GM18508 (cell line): Measurements from ENCODE around the gene CKS1B.
A peak's percentile ranks its signal among the peaks of the same experiment; 100 is the strongest.
"Not testable (repeated sequence)": the region's sequence is repeated elsewhere in the genome, so short reads cannot be mapped to it uniquely, and the experiment has no call there.

Experiments
- ATAC-seq: cut with Tn5 transposase; IDR thresholded peaks from one replicate; pipeline ENCODE4 v1.9.1; 2021; ENCODE audit warnings: moderate number of reproducible peaks; ENCODE audit not compliant: insufficient read depth, unreplicated experiment

The CKS1B gene

GRCh38 chr1:154962156-154962749 lies 12.2 kb upstream of the CKS1B start:
- no peak for ATAC-seq

GRCh38 chr1:154962795-154963330 lies 11.6 kb upstream of the CKS1B start:
- ATAC-seq: no peak

- ATAC-seq: no peak
Observed at GRCh38 chr1:154963643-154964042, 10.8 kb upstream of the CKS1B start.

- ATAC-seq: no peak
Observed at GRCh38 chr1:154964359-154964758, 10.1 kb upstream of the CKS1B start.

- no peak for ATAC-seq
Observed at GRCh38 chr1:154966111-154966510, 8.4 kb upstream of the CKS1B start.

GRCh38 chr1:154967331-154967950 lies 7.0 kb upstream of the CKS1B start:
- ATAC-seq: no peak

GRCh38 chr1:154968731-154969130 lies 5.8 kb upstream of the CKS1B start:
- no peak for ATAC-seq

GRCh38 chr1:154969246-154969645 lies 5.2 kb upstream of the CKS1B start:
- no peak for ATAC-seq

- ATAC-seq: no peak
Observed at GRCh38 chr1:154969860-154970452, 4.5 kb upstream of the CKS1B start.

- ATAC-seq: no peak
Observed at GRCh38 chr1:154970631-154971340, 3.7 kb upstream of the CKS1B start, which contains the start of gene SHC1. SHC1 (minus strand) TSS chr1:154970747; CDS start chr1:154970526, 221 bp downstream.

GRCh38 chr1:154971341-154971998 lies 3.0 kb upstream of the CKS1B start:
- no peak for ATAC-seq

GRCh38 chr1:154972213-154972516 lies 2.3 kb upstream of the CKS1B start:
- ATAC-seq: no peak

- ATAC-seq: no peak
Observed at GRCh38 chr1:154972517-154973343, 1.8 kb upstream of the CKS1B start.

- ATAC-seq: no peak
Observed at GRCh38 chr1:154973344-154974101, 958 bp upstream of the CKS1B start.

GRCh38 chr1:154974808-154975408 lies 427 bp downstream of the CKS1B start:
- ATAC-seq: peak; percentile 28

- ATAC-seq: no peak
Observed at GRCh38 chr1:154975409-154976059, 1.1 kb downstream of the CKS1B start.

- not testable (repeated sequence) for ATAC-seq
Observed at GRCh38 chr1:154977762-154978161, 3.3 kb downstream of the CKS1B start.

- ATAC-seq: no peak
Observed at GRCh38 chr1:154978360-154978759, 3.9 kb downstream of the CKS1B start.
